IPS DF 19.7 (cell line): Measurements from ENCODE around the gene TENM3.

Experiments
- DNase-seq: peaks from one replicate; pipeline ENCODE4 v3.0.0-alpha.2; 2013; ENCODE audit warnings: low read depth, low spot score

TENM3 gene

DNA sequence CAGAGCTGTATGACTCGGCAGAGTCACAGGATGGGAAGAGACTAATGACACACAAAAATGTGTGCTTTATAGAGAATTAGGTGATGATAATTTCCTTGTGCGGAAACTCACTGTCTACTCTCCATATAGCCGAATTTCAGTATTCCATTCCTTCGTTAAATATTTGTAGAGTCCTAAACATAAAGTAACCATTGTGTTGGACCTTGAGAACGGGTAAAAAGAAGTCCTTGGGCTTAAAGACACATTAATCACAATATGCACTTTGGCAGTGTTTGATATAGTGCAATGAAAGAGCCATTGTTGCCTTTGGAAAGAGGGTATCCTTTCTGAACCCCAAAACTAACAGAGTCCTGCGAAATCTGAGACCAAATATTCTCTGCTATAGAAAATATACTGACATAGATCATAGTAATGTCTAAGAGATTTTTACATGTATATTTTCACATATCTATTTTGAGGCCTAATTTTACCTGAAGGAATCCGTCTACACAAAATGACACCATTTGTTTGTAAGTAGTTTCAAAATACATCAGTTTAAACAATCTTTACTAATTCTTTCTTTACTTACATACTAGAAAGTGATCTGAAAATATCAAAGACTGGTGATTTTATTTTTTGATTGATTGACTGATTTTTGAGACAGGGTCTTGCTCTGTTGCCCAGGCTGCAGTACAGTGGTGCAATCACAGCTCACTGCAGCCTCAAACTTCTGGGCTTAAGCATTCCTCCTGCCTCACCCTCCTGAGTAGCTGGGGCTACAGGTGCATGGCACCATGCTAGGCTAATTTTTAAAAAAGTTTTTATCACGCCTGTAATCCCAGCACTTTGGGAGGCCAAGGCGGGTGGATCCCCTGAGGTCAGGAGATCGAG, 377.1 kb downstream of the TENM3 start:
- DNase-seq, result no peak

DNA sequence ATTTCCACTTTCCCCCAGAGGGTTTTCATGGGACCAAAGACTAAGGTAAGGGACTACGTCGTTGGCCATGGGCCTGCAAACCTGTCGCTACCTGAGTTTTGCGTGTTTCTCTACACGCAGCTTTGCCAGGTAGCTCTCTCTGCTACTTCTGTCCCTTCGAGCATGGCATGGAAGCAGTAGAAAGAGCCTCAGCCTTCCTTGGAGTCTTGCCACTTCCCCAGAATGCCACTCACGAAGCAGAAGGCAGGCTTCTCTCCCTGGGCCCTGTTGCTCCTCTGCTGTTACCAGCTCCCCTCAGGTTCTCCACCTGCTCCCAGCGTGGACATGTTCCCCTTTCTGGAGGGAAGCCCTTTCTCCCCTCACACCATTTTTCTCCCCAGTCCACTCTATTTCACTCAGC, 381.1 kb downstream of the TENM3 start:
- DNase-seq, result no peak

DNA sequence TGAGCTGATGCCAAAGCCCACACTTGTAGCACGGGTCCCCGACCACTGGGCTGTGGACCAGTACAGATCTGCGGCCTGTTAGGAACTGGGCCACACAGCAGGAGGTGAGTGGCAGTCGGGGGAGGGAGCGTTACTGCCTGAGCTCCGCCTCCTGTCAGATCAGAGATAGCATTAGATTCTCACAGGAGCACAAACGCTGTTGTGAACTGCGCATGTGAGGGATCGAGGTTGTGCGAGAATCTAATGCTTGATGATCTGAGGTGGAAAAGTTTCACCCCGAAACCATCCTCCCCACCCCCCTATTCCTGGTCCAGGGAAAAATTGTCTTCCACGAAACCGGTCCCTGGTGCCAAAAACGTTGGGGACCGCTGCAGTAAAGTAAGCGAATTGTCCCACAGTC, 382.0 kb downstream of the TENM3 start:
- DNase-seq, result no peak

DNA sequence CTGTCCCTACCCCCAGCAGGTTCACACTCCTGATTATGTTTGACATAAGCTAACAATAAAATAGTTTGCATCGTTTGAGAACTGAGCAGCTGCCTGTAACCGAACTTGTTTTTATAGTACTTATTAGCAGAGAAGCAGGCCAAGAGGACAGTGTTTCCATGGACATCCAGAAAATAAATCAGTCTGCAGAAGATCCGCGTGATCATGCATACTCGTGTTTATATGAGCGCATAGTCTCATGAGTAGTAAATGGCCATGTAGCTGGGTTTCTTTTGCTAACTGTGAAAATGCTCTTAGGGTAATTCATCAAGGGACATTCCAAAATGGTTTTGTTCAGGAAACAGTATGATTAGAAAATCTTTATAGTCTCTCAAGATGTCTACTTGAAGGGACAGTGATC, 384.8 kb downstream of the TENM3 start:
- no peak for DNase-seq

DNA sequence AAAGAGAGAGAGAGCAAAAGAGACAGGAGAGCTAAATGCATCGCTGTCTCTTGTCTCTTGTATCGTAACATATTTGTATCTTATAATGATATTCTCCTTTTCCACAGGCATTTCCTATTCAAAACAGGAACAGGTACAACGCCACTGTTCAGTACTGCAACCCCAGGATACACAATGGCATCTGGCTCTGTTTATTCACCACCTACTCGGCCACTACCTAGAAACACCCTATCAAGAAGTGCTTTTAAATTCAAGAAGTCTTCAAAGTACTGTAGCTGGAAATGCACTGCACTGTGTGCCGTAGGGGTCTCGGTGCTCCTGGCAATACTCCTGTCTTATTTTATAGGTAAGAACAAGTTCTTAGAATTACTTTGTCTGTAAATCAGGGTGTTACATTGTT, 385.3 kb downstream of the TENM3 start:
- DNase-seq, result no peak

DNA sequence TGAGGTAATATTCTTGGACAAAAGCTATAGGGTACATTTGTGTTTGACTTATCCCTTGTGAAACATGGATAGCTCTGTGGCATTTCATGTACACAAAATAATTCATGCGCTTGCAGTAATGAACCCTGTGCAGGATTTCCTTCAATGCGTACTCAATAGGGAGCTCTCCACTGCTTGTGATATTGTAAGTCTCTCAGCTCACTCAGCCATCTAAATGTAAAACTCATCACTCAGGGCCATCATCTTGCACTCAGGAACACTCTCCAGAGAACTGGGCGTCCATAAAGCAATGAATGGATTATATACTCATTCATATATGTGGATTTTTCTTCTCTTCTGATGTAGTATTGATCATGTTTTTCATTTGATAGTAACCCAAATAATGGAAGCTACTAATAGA, 385.9 kb downstream of the TENM3 start:
- no peak for DNase-seq

DNA sequence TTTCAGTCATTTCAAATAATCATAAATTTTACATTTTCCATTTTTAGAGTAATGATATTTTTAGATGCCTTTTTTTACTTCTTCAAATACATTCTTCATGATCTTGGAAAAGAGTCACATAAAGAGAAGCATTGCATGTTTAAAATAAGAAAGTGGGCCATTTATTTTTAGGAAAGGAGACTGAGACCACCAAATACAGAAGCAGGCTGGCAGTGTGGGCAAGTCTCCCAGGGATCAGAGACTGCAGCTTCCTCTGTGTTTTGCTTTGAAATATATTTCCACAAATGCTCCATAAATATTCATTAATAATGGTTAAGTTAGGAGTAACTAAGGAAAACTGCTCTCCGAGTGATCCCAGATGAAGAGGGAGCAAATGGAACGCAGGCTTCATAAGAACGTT, 397.3 kb downstream of the TENM3 start:
- no peak for DNase-seq

DNA sequence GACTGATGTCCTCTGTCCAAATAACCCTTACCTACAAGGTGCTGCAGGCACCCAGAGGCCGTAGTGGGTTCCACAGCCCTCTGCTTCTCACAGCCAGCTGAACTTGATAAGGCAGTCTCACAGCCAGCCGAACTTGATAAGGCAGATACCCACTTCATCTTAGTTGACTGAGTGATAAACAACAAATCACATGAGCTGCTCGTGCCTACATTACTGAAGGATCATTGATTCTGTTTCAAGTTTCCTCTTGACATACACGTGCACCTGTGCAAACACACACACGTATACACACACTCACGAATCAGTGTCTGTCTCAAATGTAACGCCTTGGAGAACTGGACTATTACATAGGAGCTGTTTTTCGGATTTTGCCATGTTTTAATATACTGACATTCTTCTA, 397.7 kb downstream of the TENM3 start:
- DNase-seq, result no peak

DNA sequence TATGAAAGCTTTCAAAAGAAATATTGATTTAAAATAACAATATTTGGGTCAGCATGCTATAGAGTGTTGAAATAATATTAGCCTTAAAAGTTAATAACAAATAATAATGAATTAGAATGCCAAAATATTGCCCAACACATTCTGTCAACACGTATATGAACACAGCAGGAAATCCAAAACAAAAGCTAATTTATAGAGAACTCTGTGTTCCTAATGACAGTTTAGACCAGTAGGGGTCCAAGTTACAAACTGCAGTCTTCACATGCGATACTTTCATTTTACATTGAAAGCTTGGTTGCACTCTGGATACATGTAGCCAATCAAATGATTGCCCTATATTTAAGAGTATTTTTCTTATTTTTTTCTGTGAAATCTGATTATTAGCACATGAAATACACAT, 399.6 kb downstream of the TENM3 start:
- DNase-seq, result no peak

DNA sequence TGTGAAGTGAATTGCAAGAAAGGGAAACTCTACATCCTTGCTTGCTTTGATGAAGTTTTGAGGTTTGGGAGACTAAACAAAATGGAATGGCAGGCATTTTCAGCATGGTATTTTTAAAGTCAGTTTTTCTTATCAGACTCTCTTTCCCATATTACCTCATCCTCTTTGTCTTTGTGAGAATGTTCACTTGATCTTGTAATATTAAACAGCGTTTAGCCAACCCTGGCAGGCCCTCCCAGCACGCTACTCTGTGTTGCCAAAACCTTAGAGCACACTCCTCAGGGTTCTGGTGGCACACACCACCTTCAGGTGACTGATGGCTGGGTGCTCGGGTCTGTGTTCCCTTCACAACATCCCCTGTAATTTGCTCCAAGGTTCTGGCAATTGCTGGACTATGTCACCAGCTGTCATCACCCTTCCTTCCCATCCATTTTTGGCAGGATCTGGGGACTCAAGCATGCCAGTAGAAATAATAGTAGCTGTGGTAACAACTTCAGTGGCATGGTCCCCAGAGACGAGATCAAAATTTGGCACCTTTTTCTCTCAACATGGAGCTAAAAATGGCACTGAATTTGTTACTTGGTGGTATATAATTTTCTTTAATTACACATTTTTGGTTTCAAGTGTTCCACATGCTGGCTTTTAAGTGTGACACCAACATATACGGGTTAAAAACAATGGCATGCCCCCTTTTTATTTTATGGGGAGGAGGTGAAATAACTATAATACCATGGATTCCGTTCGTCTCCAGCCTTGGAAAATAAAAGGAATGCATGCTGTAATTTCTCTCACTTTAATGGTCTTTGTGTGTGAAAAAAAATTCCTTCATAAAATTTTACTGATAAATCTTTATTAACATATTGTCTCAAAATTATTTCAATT, 400.8 kb downstream of the TENM3 start:
- no peak for DNase-seq

DNA sequence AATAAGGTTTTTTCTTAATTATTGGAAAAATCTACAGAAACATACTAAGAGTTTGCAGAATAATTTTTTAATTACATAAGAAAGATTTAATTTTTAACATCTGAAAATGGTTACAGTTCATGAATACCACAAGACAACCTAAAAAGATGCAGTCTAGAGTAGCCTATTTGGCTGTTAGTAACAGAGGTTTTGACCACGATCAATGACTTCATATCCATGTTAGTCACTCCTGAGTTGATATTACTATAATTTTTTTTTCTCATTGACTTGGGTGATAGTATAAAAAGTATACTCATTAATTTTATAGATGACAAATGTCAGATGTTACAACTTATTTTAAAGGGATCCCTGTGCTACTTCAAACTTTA, 401.5 kb downstream of the TENM3 start:
- no peak for DNase-seq

DNA sequence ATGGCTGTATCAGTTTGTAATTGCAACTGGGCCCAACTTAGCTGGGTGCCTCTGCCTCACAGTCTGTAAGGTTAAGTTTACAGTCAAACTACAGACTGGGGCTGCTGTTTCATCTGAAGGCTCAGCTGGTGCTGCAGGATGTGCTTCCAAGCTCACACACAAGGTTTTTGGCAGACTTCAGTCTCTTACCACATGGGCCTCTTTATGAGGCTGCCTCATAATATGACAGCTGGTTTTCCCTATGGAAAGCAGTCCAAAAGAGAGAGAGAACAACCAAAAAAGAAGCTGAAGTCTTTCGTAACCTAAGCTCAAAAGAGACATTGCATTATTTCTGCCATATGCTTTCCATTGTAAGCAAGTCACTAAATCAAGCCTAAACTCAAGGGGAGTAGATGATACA, 402.3 kb downstream of the TENM3 start:
- no peak for DNase-seq

DNA sequence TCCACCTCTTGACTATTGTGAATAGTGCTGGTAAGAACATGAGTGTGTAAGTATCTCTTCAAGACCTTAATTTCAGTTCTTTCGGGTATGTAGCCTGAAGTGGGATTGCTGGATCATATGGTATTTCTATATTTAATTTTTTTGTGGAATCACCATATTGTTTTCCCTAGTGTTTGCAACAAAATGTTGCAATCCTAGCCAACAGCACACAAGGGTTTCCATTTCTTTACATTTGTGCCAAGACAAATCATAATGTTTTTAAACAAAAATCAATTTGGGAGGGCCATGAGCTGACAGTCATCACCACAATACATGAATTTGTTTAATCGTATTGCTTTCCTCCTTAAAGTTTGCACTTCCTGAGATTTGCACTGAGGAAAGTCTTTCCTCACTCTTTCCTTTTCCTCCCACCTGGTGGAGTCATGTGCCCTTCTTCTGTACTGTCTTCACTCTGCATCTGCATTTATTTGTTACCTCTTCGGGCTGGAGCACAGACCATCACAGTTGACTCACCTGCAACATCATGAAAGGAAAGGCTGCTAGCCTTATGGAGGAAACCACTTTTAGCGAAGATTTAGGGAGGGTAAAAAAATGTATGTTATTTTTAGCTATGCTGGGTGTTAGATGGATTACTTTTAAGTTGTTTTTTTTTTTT, 404.6 kb downstream of the TENM3 start:
- DNase-seq, result no peak

DNA sequence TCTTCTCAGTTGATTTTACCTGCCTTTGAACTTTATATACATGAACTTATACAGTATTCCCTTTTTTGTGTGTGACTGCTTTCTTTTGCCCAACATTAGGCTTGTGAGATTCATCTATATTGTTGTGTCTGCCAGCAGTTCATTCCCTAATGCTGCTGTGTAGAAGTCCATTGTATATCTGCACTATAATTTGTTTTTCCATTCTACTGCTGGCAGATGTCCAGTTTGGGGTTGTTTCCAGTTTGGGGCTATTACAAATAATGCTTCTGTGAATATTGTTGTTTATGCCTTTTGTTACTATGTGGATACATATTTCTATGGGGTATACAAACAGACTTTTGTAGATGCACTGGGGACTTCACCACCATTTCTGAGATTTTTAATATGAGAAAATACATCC, 405.6 kb downstream of the TENM3 start:
- no peak for DNase-seq

DNA sequence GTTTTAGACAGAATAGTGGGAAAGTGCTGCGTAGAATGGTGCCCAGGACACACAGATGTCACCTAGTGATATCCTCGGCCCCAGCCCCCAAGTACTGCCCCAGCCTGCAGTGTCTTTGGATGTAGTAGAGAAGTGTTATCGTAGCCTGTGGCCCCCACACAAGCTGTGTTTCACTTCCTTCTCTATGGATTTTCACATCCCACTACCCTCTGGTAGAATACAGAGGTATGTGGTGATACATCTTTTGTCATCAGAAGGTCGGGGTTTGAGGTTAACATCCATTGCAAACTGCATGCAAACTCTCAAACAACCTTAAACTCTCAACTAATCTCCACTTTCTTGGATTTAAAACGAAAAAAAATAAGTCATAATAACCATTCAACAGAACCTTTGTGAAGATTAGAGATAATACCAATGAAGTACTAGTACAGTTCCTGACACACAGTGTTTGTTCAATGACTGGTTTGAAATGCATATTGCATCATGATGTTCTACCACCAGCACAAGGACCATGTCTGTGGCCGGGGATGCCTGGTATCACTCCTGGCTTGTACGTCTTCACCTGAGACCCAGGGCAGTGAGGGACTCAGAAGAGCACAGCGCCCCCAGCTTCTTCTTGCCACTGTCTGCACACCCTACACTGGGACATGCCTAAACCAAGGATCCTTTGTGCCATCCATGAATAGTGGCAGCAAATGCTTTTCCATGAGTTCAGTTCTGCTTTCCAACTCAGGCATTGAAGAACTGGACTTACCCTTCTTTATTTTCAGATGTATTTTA, 406.7 kb downstream of the TENM3 start:
- no peak for DNase-seq

DNA sequence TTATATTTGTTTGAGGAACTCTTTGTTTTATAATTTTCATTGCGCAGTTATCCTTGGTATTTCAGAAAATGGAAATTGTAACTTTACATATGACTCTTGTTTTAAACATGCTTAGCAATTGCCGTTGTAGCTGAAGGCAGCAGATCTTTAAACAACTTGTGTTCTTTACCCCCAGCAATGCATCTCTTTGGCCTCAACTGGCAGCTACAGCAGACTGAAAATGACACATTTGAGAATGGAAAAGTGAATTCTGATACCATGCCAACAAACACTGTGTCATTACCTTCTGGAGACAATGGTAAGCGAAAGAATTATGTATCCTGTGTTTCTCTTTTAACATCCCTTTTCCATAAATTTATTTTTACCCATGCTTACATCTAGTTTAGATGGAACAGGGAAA, 410.4 kb downstream of the TENM3 start:
- no peak for DNase-seq

DNA sequence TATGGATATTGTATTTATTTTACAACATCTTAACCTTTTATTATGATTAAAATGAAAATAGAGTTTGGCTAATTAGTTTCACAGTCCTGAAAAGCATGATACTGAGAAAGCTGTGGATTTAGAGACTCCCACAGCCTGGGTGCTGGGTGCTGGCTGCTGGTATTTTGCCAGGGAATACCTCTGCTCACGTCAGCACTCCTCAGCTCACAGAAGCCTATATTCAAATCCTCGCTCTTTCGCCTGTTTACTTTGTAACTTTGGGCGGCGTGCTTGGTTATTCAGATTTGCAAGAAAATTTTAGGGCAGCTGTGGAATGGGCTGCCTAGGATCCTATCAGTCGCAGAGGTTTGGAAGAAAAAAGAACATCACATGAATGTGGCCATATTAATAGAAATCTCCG, 412.1 kb downstream of the TENM3 start:
- no peak for DNase-seq

DNA sequence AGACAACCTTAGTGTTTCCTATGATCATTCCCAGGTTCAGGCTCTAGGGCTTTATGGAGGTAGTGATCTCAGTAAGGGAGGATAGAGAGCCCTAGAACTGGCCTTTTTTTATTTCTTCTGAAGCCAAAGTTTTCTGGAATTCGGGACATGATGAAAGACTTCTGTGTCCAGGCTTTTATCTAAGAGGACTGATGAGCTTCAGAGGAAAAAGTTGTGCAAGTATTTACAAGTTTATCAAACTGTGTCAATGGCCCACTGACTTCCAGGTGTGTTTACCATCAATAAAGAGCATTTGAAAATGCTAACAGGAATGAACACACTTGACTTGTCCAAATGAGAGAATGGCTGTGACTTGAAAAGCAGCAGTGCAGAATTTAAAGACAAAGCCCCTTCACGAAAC, 419.3 kb downstream of the TENM3 start:
- no peak for DNase-seq

DNA sequence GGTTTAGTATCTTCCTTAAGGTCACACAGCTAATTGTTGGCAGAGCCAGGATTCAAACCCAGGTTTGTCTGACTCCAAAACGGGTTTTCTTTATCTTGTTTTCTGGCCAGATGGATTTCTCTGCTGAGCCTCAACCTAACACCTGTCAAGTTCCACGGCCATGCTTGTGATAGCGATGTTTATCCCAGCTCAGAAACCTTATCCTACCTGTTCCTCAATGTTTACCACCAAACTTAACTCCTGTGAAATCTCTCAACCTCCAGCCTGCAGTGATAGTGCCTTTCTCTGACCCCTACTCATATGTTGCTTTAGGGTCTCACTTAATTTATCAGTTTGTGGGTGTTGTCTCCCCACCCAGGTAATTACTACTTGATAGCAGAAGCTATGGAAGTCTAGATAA, 428.0 kb downstream of the TENM3 start:
- no peak for DNase-seq

DNA sequence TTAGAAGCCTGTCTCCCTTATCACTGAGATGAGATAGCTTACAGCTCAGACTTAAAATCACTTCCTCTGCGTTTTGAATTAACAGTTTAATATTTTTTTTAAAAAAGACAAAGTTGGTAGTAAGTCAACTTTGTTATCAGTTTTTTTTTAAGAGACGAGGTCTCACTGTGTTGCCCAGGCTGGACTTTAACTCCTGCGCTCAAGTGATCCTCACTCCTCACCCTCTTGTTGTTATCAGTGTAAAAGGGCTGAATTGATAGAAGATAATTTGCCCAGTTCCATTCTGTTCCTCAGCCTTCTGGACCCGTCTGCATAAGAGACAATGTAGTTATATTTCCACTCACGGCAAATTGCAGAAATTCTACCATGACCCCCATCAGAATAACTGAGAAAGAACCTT, 428.5 kb downstream of the TENM3 start:
- DNase-seq, result no peak

DNA sequence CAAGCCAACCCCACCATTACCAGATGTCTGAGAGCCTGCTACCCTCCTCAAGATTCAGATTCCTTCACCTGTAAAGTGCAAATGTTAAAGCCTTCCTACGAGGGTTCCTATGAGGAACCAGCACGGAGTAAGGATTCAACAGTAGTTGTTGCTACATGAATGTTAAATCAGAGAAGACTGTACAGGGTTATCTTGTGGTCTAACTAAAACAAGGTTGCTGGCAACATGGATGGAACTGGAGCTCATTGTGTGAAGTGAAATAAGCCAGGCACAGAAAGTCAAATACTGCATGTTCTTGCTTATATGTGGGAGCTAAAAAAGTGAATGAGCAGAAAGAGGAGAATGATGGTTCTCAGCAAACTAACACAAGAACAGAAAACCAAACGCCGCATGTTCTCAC, 435.4 kb downstream of the TENM3 start:
- no peak for DNase-seq

DNA sequence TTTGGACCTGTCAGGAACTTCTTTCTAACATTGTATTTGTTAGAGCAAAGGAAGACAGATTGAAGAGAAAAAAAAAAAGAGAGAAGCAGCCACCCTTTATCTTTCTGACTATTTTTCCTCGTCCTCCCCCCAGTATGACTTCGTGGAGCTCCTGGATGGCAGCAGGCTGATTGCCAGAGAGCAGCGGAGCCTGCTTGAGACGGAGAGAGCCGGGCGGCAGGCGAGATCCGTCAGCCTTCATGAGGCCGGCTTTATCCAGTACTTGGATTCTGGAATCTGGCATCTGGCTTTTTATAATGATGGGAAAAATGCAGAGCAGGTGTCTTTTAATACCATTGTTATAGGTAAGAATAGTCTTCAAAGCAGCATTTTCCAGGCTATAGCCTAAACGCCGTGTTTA, 436.3 kb downstream of the TENM3 start:
- no peak for DNase-seq
